Stomach (tissue), 9 donors: ENCODE measurements around the gene GJA9. TPM values are rescaled to one million over a fixed set of nuclear protein-coding genes. Genes with fewer than 3 reads are reported as not detected.

ENCODE experiments used
- DNase-seq, 2 donors: peaks; one replicate each; pipeline versions ENCODE4 v3.0.0 to v3.0.0-alpha.2; 2013 to 2019
- H3K27ac ChIP-seq, 5 donors: fragments of 200-600 bp in 4 of 5; sonication (generic) in 4 of 5; one replicate each; pipeline ENCODE4 v1.5.1; 2013 to 2019; ENCODE audit warnings: mild to moderate bottlenecking in 1 of 5, moderate library complexity in 1 of 5
- H3K27me3 ChIP-seq, 3 donors: fragments of 200-600 bp; sonication (generic); one replicate each; pipeline ENCODE4 v1.5.1; 2017 to 2019; ENCODE audit warnings: mixed run types in 1 of 3
- H3K36me3 ChIP-seq, 4 donors: fragments of 200-600 bp; sonication (generic); 1 replicate in 3 of 4; 2 replicates in 1 of 4; pipeline ENCODE4 v1.5.1; 2016 to 2019
- H3K4me1 ChIP-seq, 4 donors: fragments of 200-600 bp; sonication (generic); one replicate each; pipeline ENCODE4 v1.5.1; 2016 to 2019
- H3K4me3 ChIP-seq, 4 donors: fragments of 200-600 bp; sonication (generic) in 3 of 4; one replicate each; pipeline ENCODE4 v1.5.1; 2016 to 2019; ENCODE audit warnings: mild to moderate bottlenecking in 1 of 4
- H3K9me3 ChIP-seq, 4 donors: fragments of 200-600 bp; sonication (generic); one replicate each; pipeline ENCODE4 v1.5.1; 2016 to 2019
- CTCF ChIP-seq, 7 experiments: fragments of 450-650 bp in 4 of 7; fragments of 200-600 bp in 3 of 7; sonication (generic) in 3 of 7; IDR thresholded peaks; one replicate each; pipeline ENCODE4 v1.5.1; 2016 to 2019; ENCODE audit warnings: antibody characterized with exemption in 7 of 7, control low read depth in 2 of 7, mild to moderate bottlenecking in 1 of 7
- EP300 ChIP-seq: sonication (generic); formaldehyde crosslinking; IDR thresholded peaks from one replicate; pipeline ENCODE4 v1.6.1; 2017; ENCODE audit warnings: antibody characterized with exemption
- POLR2A ChIP-seq, 4 donors: fragments of 450-650 bp; IDR thresholded peaks; one replicate each; pipeline ENCODE4 v1.6.1; 2016; ENCODE audit warnings: antibody characterized with exemption in 4 of 4, control low read depth in 2 of 4, mild to moderate bottlenecking in 1 of 4, moderate library complexity in 1 of 4
- POLR2AphosphoS5 ChIP-seq, 3 donors: sonication (generic); formaldehyde crosslinking; IDR thresholded peaks; one replicate each; pipeline ENCODE4 v1.6.1; 2016; ENCODE audit warnings: antibody characterized with exemption in 3 of 3
- WGBS, 5 donors: extraction: QIAGEN DNeasy Blood & Tissue Kit in 3 of 5; methylation state at CpG; one replicate each; pipeline versions ENCODE4 v1.1.5 to v1.1.7; 2013 to 2018; 5-methylcytosine and 5-hydroxymethylcytosine counted together
- intact Hi-C: fragments of 100-400 bp; cut with DNase I; formaldehyde crosslinking; loops from one replicate; pipeline ENCODE4 v1.15.1; 2023; ENCODE audit warnings: low total_unique reads
- polyA plus RNA-seq, 3 donors: library from polyadenylated mRNA; stranded (reverse); fragments of 200-250 nt; gene quantifications; one replicate each; pipeline ENCODE4 v1.2.3, GENCODE V29; 2013
- total RNA-seq, 5 donors: library from RNA; depleted of rRNA; stranded (reverse); fragments of >200 nt; gene quantifications; one replicate each; pipeline versions ENCODE4 v1.1.0 to v1.2.3, GENCODE V29; 2014 to 2016
- donor health status: healthy with polysubstance abuse.
- donor health status: Bipolar disorder and iron deficiency.
- donor health status: healthy.

The GJA9 gene
- total and polyA plus RNA-seq, 8 donors: 0.25 to 0.73 TPM; not detected in 6

- Histone ChIP-seq H3K27me3 (no peaks in the 10 kb centered on the region), H3K4me3 (no peak overlapping the region), H3K27ac (no peak overlapping the region), H3K4me1 (no peaks in the 10 kb centered on the region), H3K9me3 (no peaks in the 10 kb centered on the region), H3K36me3 (peaks cover 0 to 13% (median 4%) of the 10 kb centered on the region in 4 donors)
- 87 to 97% (median 90%) methylated on average over 1 of the region's 1 CpG for WGBS, 5 donors
- DNase-seq: peak in 1 of 2 donors; percentile 14
- intact Hi-C loops: no loop called here
- no peak for TF ChIP-seq EP300
- TF ChIP-seq POLR2AphosphoS5 (IDR thresholded peaks at IDR 0.05): no peak
Observed at GRCh38 chr1:38891753-38892152, 10.4 kb upstream of the GJA9 start.

- Histone ChIP-seq H3K36me3 (peaks cover 0 to 13% (median 4%) of the 10 kb centered on the region in 4 donors), H3K27ac (no peak overlapping the region), H3K4me1 (no peaks in the 10 kb centered on the region), H3K4me3 (no peak overlapping the region), H3K27me3 (no peaks in the 10 kb centered on the region), H3K9me3 (no peaks in the 10 kb centered on the region)
- DNase-seq: no peak
- no peak for TF ChIP-seq CTCF (IDR thresholded peaks at IDR 0.05)
- no peak for TF ChIP-seq EP300
- no peak for TF ChIP-seq POLR2A (IDR thresholded peaks at IDR 0.05)
- TF ChIP-seq POLR2AphosphoS5 (IDR thresholded peaks at IDR 0.05): no peak
- WGBS, 5 donors: 68 to 93% (median 73%) methylated on average over 5 of the region's 5 CpGs
- intact Hi-C loops: no loop called here
Observed at GRCh38 chr1:38889589-38889988, 8.2 kb upstream of the GJA9 start.

GRCh38 chr1:38888423-38889333, 7.3 kb upstream of the GJA9 start:
- no peak for DNase-seq
- WGBS, 5 donors: 80 to 91% (median 87%) methylated on average over 9 of the region's 9 CpGs
- TF ChIP-seq CTCF (IDR thresholded peaks at IDR 0.05): no peak
- no peak for TF ChIP-seq EP300
- TF ChIP-seq POLR2AphosphoS5 (IDR thresholded peaks at IDR 0.05): no peak
- TF ChIP-seq POLR2A (IDR thresholded peaks at IDR 0.05): no peak
- Histone ChIP-seq H3K27ac (no peak overlapping the region), H3K4me1 (no peaks in the 10 kb centered on the region), H3K4me3 (no peak overlapping the region), H3K27me3 (no peaks in the 10 kb centered on the region), H3K9me3 (no peaks in the 10 kb centered on the region), H3K36me3 (peaks cover 0 to 13% (median 4%) of the 10 kb centered on the region in 4 donors)
- intact Hi-C loops: no loop called here

GRCh38 chr1:38885092-38885491, 3.7 kb upstream of the GJA9 start:
- DNase-seq: no peak

More at GRCh38 chr1:38885092-38885491, 3.7 kb upstream of the GJA9 start:
- Histone ChIP-seq H3K36me3 (peaks cover 0 to 6% (median 0%) of the 10 kb centered on the region in 4 donors), H3K27me3 (no peaks in the 10 kb centered on the region), H3K4me3 (no peak overlapping the region), H3K27ac (no peak overlapping the region), H3K4me1 (no peaks in the 10 kb centered on the region), H3K9me3 (no peaks in the 10 kb centered on the region)
- intact Hi-C loops: no loop called here
- no peak for TF ChIP-seq POLR2AphosphoS5 (IDR thresholded peaks at IDR 0.05)
- TF ChIP-seq POLR2A (IDR thresholded peaks at IDR 0.05): no peak
- no peak for TF ChIP-seq EP300
- no peak for TF ChIP-seq CTCF (IDR thresholded peaks at IDR 0.05)
- WGBS, 5 donors: 94 to 99% (median 97%) methylated on average over 2 of the region's 2 CpGs
